OCI-LY1 (cell line): ENCODE data around the gene METTL4.

Experiments used
- H2AFZ ChIP-seq: fragments of 200-600 bp; sonication (generic), shearing (Covaris generic); 2 replicates; pipeline ENCODE4 v1.6.0; 2014; ENCODE audit warnings: antibody characterized with exemption, mild to moderate bottlenecking, low read length
- H3F3A ChIP-seq: fragments of 200-600 bp; sonication (generic), shearing (Covaris generic); 2 replicates; pipeline ENCODE4 v1.6.0; 2014; ENCODE audit warnings: mild to moderate bottlenecking, antibody characterized with exemption, low read length, moderate library complexity; ENCODE audit not compliant: insufficient read depth
- H3K27ac ChIP-seq: fragments of 200-600 bp; sonication (generic); 2 replicates; pipeline ENCODE4 v1.5.1; 2014; ENCODE audit warnings: low read length, mixed run types, mild to moderate bottlenecking, low read depth; ENCODE audit not compliant: poor library complexity, severe bottlenecking
- H3K27me3 ChIP-seq: fragments of 200-600 bp; sonication (generic); 2 replicates; pipeline ENCODE4 v1.6.0; 2014; ENCODE audit warnings: antibody characterized with exemption, mild to moderate bottlenecking, low read length, moderate library complexity; ENCODE audit not compliant: insufficient read depth
- H3K36me3 ChIP-seq: fragments of 200-600 bp; sonication (generic); 2 replicates; pipeline ENCODE4 v1.6.1; 2014; ENCODE audit warnings: mild to moderate bottlenecking, antibody characterized with exemption, low read length, moderate library complexity, mixed read lengths; ENCODE audit not compliant: insufficient read depth
- H3K4me1 ChIP-seq: fragments of 200-600 bp; sonication (generic); 2 replicates; pipeline ENCODE4 v1.5.1; 2014; ENCODE audit warnings: mild to moderate bottlenecking, low read length, moderate library complexity; ENCODE audit not compliant: insufficient read depth, severe bottlenecking
- H3K4me2 ChIP-seq: fragments of 200-600 bp; sonication (generic), shearing (Covaris generic); 2 replicates; pipeline ENCODE4 v1.6.1; 2014; ENCODE audit warnings: low read length
- H3K4me3 ChIP-seq: fragments of 200-600 bp; sonication (generic); 2 replicates; pipeline ENCODE4 v1.5.1; 2014; ENCODE audit warnings: low read length, low read depth, mild to moderate bottlenecking, mixed read lengths; ENCODE audit not compliant: poor library complexity, severe bottlenecking
- H3K79me2 ChIP-seq: fragments of 200-600 bp; shearing (Covaris generic); 2 replicates; pipeline ENCODE4 v1.6.1; 2016; ENCODE audit warnings: mixed run types, low read length, mixed read lengths; ENCODE audit not compliant: insufficient read depth
- H3K9ac ChIP-seq: fragments of 200-600 bp; sonication (generic), shearing (Covaris generic); 2 replicates; pipeline ENCODE4 v1.6.1; 2014; ENCODE audit warnings: mild to moderate bottlenecking, low read length, mixed read lengths
- H3K9me2 ChIP-seq: fragments of 200-600 bp; sonication (generic), shearing (Covaris generic); 2 replicates; pipeline ENCODE4 v1.6.1; 2014; ENCODE audit warnings: low read depth, mild to moderate bottlenecking, low read length, mixed read lengths
- H3K9me3 ChIP-seq: fragments of 200-600 bp; shearing (Covaris generic); 2 replicates; pipeline ENCODE4 v1.6.1; 2014; ENCODE audit warnings: low read length, mixed read lengths
- H4K20me1 ChIP-seq: fragments of 200-600 bp; sonication (generic), shearing (Covaris generic); 2 replicates; pipeline ENCODE4 v1.6.0; 2016; ENCODE audit warnings: mild to moderate bottlenecking, low read length; ENCODE audit not compliant: insufficient read depth
- CTCF ChIP-seq: fragments of 200-600 bp; sonication (generic), shearing (Covaris generic); IDR thresholded peaks from 2 replicates; pipeline ENCODE4 v1.5.1; 2017; ENCODE audit warnings: mild to moderate bottlenecking, antibody characterized with exemption, low read length, moderate library complexity, mixed read lengths
- EZH2 ChIP-seq: fragments of 200-600 bp; sonication (generic), shearing (Covaris generic); IDR thresholded peaks from 2 replicates; pipeline ENCODE4 v1.8.0; 2017; ENCODE audit warnings: borderline replicate concordance, mixed run types, mild to moderate bottlenecking, antibody characterized with exemption, low read length, moderate library complexity, mixed read lengths

The METTL4 gene

GRCh38 chr18:2557536-2557935 lies 13.8 kb downstream of the METTL4 start:
- Histone ChIP-seq H3K4me3 (no peak overlapping the region), H3K4me1 (no peaks in the 10 kb centered on the region), H3K27ac (no peak overlapping the region), H3K9me3 (no peaks in the 10 kb centered on the region), H3K36me3 (no peaks in the 10 kb centered on the region), H2AFZ (no peak overlapping the region), H3K27me3 (no peaks in the 10 kb centered on the region), H3K9ac (no peak overlapping the region), H3K9me2 (no peaks in the 10 kb centered on the region), H4K20me1 (no peaks in the 10 kb centered on the region), H3K4me2 (no peak overlapping the region), H3F3A (no peaks in the 10 kb centered on the region), H3K79me2 (no peaks in the 10 kb centered on the region)
- TF ChIP-seq EZH2 = no peak

DNA sequence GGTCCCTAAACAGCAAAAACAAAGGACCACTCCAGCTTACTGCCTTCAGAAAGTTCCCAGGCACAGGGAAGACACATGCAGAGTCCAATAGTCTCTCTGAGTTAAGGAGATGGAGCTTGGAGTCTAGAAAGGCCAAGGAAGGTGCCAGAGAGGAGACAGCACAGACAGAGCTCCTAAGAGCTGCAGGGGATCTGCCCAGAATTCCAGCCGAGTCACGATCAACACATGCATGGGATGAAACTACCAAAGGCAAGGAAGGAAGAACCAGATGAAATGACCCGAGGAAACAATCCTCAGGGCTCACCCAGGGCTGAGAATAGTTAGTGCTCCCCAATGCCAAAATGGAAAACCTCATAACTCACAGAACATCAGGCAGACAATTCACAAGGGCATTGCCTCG lies 15.4 kb downstream of the METTL4 start:
- Histone ChIP-seq H3K9ac (no peak overlapping the region), H3K9me3 (no peaks in the 10 kb centered on the region), H4K20me1 (no peaks in the 10 kb centered on the region), H3K79me2 (no peaks in the 10 kb centered on the region), H2AFZ (no peak overlapping the region), H3K9me2 (no peaks in the 10 kb centered on the region), H3K4me2 (no peak overlapping the region), H3K4me1 (no peaks in the 10 kb centered on the region), H3K36me3 (no peaks in the 10 kb centered on the region), H3K27ac (no peak overlapping the region), H3K27me3 (no peaks in the 10 kb centered on the region), H3F3A (no peaks in the 10 kb centered on the region), H3K4me3 (no peak overlapping the region)
- TF ChIP-seq CTCF (no peak), EZH2 (no peak)

DNA sequence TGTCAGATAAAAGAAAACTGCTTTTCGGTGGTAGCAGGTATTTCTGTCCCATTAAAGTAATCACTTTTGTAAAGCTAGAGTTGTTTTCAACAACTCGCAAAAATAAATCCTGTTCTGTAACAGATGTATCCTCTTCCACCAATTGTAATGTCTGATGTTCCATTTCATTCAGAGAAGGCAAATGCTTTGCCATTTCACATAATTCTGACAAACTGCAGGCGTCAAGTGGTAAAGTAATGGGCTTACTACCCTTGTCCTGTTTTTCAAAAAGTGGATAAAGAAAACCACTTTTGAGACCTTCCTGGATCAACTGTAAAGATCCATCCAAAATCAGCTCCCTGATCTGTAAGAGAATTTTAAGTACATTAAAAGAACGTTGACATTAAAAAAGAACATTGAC lies 16.6 kb downstream of the METTL4 start:
- Histone ChIP-seq H3K4me2 (no peak overlapping the region), H3K4me1 (no peaks in the 10 kb centered on the region), H3K9me2 (no peaks in the 10 kb centered on the region), H2AFZ (no peak overlapping the region), H3K27ac (no peak overlapping the region), H3F3A (no peaks in the 10 kb centered on the region), H3K9me3 (no peaks in the 10 kb centered on the region), H3K27me3 (no peaks in the 10 kb centered on the region), H3K36me3 (no peaks in the 10 kb centered on the region), H3K79me2 (no peaks in the 10 kb centered on the region), H3K9ac (no peak overlapping the region), H4K20me1 (no peaks in the 10 kb centered on the region), H3K4me3 (no peak overlapping the region)
- no peak for TF ChIP-seq CTCF
- TF ChIP-seq EZH2 = no peak

- Histone ChIP-seq H3K27ac (no peak overlapping the region), H3K9ac (no peak overlapping the region), H2AFZ (no peak overlapping the region), H4K20me1 (no peaks in the 10 kb centered on the region), H3K36me3 (no peaks in the 10 kb centered on the region), H3K79me2 (no peaks in the 10 kb centered on the region), H3K9me3 (no peaks in the 10 kb centered on the region), H3K4me1 (no peaks in the 10 kb centered on the region), H3F3A (no peaks in the 10 kb centered on the region), H3K27me3 (no peaks in the 10 kb centered on the region), H3K9me2 (no peaks in the 10 kb centered on the region), H3K4me2 (no peak overlapping the region), H3K4me3 (no peak overlapping the region)
- no peak for TF ChIP-seq EZH2
- TF ChIP-seq CTCF = no peak
These were observed 19.9 kb downstream of the METTL4 start for GRCh38 chr18:2551425-2551824.
